IMR-90 (cell line): ENCODE data around the gene YPEL2. TPM values are rescaled to one million over a fixed set of nuclear protein-coding genes. Genes with fewer than 3 reads are reported as not detected.

Experiments
- ATAC-seq: fragments of 200-7000 bp; cut with Tn5 transposase; 2 replicates; pipeline ENCODE4 v1.9.1; 2020; ENCODE audit warnings: low read depth, mild to moderate bottlenecking, moderate library complexity
- BruUV-seq: library from RNA; stranded (reverse); fragments of 400-500 nt; replicated peaks from 2 replicates; lab custom pipeline; 2021; lab: Mats Ljungman, UMichigan
- CTCF ChIA-PET: fragments of 300-600 bp; formaldehyde crosslinking; extraction: SDS; loops from one replicate; lab custom pipeline; 2021; ENCODE audit warnings: antibody characterized with exemption; lab: Yijun Ruan, JAX
- POLR2A ChIA-PET: fragments of 300-600 bp; sonication (Branson Sonifier 250); formaldehyde crosslinking; loops from one replicate; lab custom pipeline; 2022; ENCODE audit warnings: antibody characterized with exemption; ENCODE audit not compliant: unreplicated experiment; lab: Charles Lee
- DNase-seq: peaks from one replicate; pipeline ENCODE4 v3.0.0; 2013
- H2AFZ ChIP-seq: replicated peaks from 2 replicates; pipeline ENCODE3; 2013; ENCODE audit warnings: low read length, mild to moderate bottlenecking; ENCODE audit not compliant: poor library complexity
- H2AK5ac ChIP-seq: 2 replicates; pipeline ENCODE4 v1.6.1; 2013; ENCODE audit warnings: low read depth, low read length, inconsistent platforms
- H2AK9ac ChIP-seq: replicated peaks from 2 replicates; pipeline ENCODE3; 2013; ENCODE audit warnings: mild to moderate bottlenecking, low read depth, low read length, moderate library complexity; ENCODE audit not compliant: poor library complexity
- H2BK120ac ChIP-seq: 2 replicates; pipeline ENCODE4 v1.6.1; 2013; ENCODE audit warnings: low read depth, low read length, inconsistent platforms
- H2BK15ac ChIP-seq: 3 replicates; pipeline ENCODE4 v1.6.1; 2013; ENCODE audit warnings: low read depth, low read length, inconsistent platforms
- H2BK20ac ChIP-seq: 2 replicates; pipeline ENCODE4 v1.6.1; 2013; ENCODE audit warnings: low read depth, mild to moderate bottlenecking, inconsistent platforms, low read length, moderate library complexity
- H2BK5ac ChIP-seq: 2 replicates; pipeline ENCODE4 v1.6.1; 2013; ENCODE audit warnings: mild to moderate bottlenecking, low read depth, low read length, inconsistent platforms; ENCODE audit not compliant: poor library complexity, severe bottlenecking
- H3K14ac ChIP-seq: replicated peaks from 2 replicates; pipeline ENCODE4 v1.6.1; 2013; ENCODE audit warnings: low read depth, low read length, inconsistent platforms
- H3K18ac ChIP-seq: 2 replicates; pipeline ENCODE4 v1.6.1; 2013; ENCODE audit warnings: low read depth, low read length, control low read depth
- H3K23ac ChIP-seq: 2 replicates; pipeline ENCODE4 v1.6.1; 2013; ENCODE audit warnings: low read depth, low read length, inconsistent platforms
- H3K27ac ChIP-seq: 2 replicates; pipeline ENCODE4 v1.5.1; 2013; ENCODE audit warnings: mild to moderate bottlenecking, control low read depth, low read length; ENCODE audit not compliant: insufficient read depth
- H3K27me3 ChIP-seq: 2 replicates; pipeline ENCODE4 v1.6.1; 2013; ENCODE audit warnings: low read length; ENCODE audit not compliant: control insufficient read depth, insufficient read depth
- H3K36me3 ChIP-seq: 2 replicates; pipeline ENCODE4 v1.6.1; 2013; ENCODE audit warnings: low read length, mixed read lengths; ENCODE audit not compliant: control insufficient read depth, insufficient read depth
- H3K4ac ChIP-seq: 2 replicates; pipeline ENCODE4 v1.6.1; 2013; ENCODE audit warnings: low read depth, low read length, inconsistent platforms
- H3K4me1 ChIP-seq: 2 replicates; pipeline ENCODE4 v1.6.1; 2013; ENCODE audit warnings: low read length, mixed read lengths; ENCODE audit not compliant: control insufficient read depth, insufficient read depth
- H3K4me2 ChIP-seq: 2 replicates; pipeline ENCODE4 v1.6.1; 2013; ENCODE audit warnings: low read depth, mild to moderate bottlenecking, control low read depth, low read length, moderate library complexity
- H3K4me3 ChIP-seq: 2 replicates; pipeline ENCODE4 v1.5.1; 2013; ENCODE audit warnings: low read depth, mild to moderate bottlenecking, control low read depth, low read length, moderate library complexity; ENCODE audit not compliant: insufficient read depth
- H3K56ac ChIP-seq: 2 replicates; pipeline ENCODE4 v1.6.1; 2013; ENCODE audit warnings: low read length, inconsistent platforms; ENCODE audit not compliant: insufficient read depth; ENCODE audit errors: extremely low read depth
- H3K79me1 ChIP-seq, 2 experiments: 2 replicates each; pipeline ENCODE4 v1.6.1; 2013; ENCODE audit warnings: low read length in 2 of 2, inconsistent platforms in 1 of 2, low read depth in 1 of 2
- H3K9ac ChIP-seq: 2 replicates; pipeline ENCODE4 v1.6.1; 2013; ENCODE audit warnings: low read depth, low read length, control low read depth
- H3K9me1 ChIP-seq: 2 replicates; pipeline ENCODE4 v1.6.1; 2013; ENCODE audit warnings: low read length, inconsistent platforms; ENCODE audit not compliant: insufficient read depth
- H3K9me3 ChIP-seq: 2 replicates; pipeline ENCODE4 v1.6.1; 2013; ENCODE audit warnings: low read length; ENCODE audit not compliant: control insufficient read depth, insufficient read depth
- H4K20me1 ChIP-seq: 2 replicates; pipeline ENCODE4 v1.6.1; 2013; ENCODE audit warnings: low read length, inconsistent platforms; ENCODE audit not compliant: insufficient read depth
- H4K5ac ChIP-seq: 2 replicates; pipeline ENCODE4 v1.6.1; 2013; ENCODE audit warnings: mild to moderate bottlenecking, low read depth, low read length, control low read depth
- H4K8ac ChIP-seq, 2 experiments: 2 replicates each; pipeline ENCODE4 v1.6.1; 2013; ENCODE audit warnings: low read depth in 2 of 2, low read length in 2 of 2, control low read depth in 1 of 2, inconsistent platforms in 1 of 2
- H4K91ac ChIP-seq: 2 replicates; pipeline ENCODE4 v1.6.1; 2013; ENCODE audit warnings: low read depth, low read length, inconsistent platforms; ENCODE audit not compliant: insufficient read depth
- CEBPB ChIP-seq: IDR thresholded peaks from 2 replicates; pipeline ENCODE4 v1.6.1; 2012; ENCODE audit warnings: low read depth, low read length, improper control_type of control experiment
- ELK1 ChIP-seq: fragments of 150-350 bp; IDR thresholded peaks from 2 replicates; pipeline ENCODE4 v1.6.1; 2016; ENCODE audit warnings: low read depth, mild to moderate bottlenecking, low read length, moderate library complexity, borderline replicate concordance
- FOS ChIP-seq: fragments of 150-350 bp; IDR thresholded peaks from 2 replicates; pipeline ENCODE4 v1.6.1; 2016; ENCODE audit warnings: low read depth, low read length
- MAFK ChIP-seq: IDR thresholded peaks from 2 replicates; pipeline ENCODE4 v1.6.1; 2012; ENCODE audit warnings: low read depth, low read length, improper control_type of control experiment
- POLR2A ChIP-seq: IDR thresholded peaks from 2 replicates; pipeline ENCODE4 v1.6.1; 2012; ENCODE audit warnings: mild to moderate bottlenecking, low read depth, low read length
- RAD21 ChIP-seq: IDR thresholded peaks from 2 replicates; pipeline ENCODE4 v1.6.1; 2012; ENCODE audit warnings: low read length, improper control_type of control experiment
- RCOR1 ChIP-seq: IDR thresholded peaks from 2 replicates; pipeline ENCODE4 v1.6.1; 2012; ENCODE audit warnings: mild to moderate bottlenecking, low read length, improper control_type of control experiment; ENCODE audit not compliant: insufficient replicate concordance
- USF2 ChIP-seq: fragments of 150-350 bp; IDR thresholded peaks from 2 replicates; pipeline ENCODE4 v1.6.1; 2017; ENCODE audit warnings: mild to moderate bottlenecking, antibody characterized with exemption, low read length, low read depth
- WGBS, 2 experiments: methylation state at CpG; one replicate each; pipeline versions ENCODE4 v1.1.5 to v1.1.7; 2013; ENCODE audit warnings: missing lambda C conversion rate in 2 of 2; ENCODE audit not compliant: insufficient read length in 1 of 2; ENCODE audit errors: extremely low coverage in 2 of 2; 5-methylcytosine and 5-hydroxymethylcytosine counted together
- dilution Hi-C: fragments of 300-500 bp; cut with HindIII; formaldehyde crosslinking; loops from one replicate; pipeline ENCODE4 v1.14.3; 2018; ENCODE audit warnings: low sequenced_read_pairs; ENCODE audit not compliant: unreplicated experiment
- in situ Hi-C: fragments of 300-500 bp; cut with MboI; formaldehyde crosslinking; loops from 3 replicates; pipeline ENCODE4 v1.14.3; 2019; ENCODE audit warnings: low sequenced_read_pairs, inconsistent platforms, mixed read lengths
- intact Hi-C: fragments of 100-400 bp; cut with micrococcal nuclease; formaldehyde crosslinking; loops from 2 replicates; pipeline ENCODE4 v1.10.0; 2022
- polyA plus RNA-seq, 3 experiments: library from polyadenylated mRNA; depleted of rRNA; stranded (reverse); fragments of >200 nt; gene quantifications; 2 replicates each; pipeline ENCODE4 v1.2.3, GENCODE V29; 2012; ENCODE audit warnings: low replicate concordance in 1 of 3
- total RNA-seq: library from RNA; depleted of rRNA; stranded (reverse); fragments of >200 nt; gene quantifications from 2 replicates; pipeline ENCODE4 v1.2.3, GENCODE V29; 2012

YPEL2 gene
- total and polyA plus RNA-seq, 2 of the 4 experiments (the other 2 are of a cell fraction) = 2.3 to 3.4 TPM

- no CpG with 5 or more reads among the region's 3 CpGs for whole genome bisulfite sequencing, 2 experiments
Observed at GRCh38 chr17:59401274-59401673, 69.8 kb downstream of the YPEL2 start.

More at GRCh38 chr17:59401274-59401673, 69.8 kb downstream of the YPEL2 start:
- H3K4me3 ChIP-seq = no peak overlapping the region
- in situ Hi-C loops (no loop called here), intact Hi-C loops (no loop called here), dilution Hi-C loops (no loop called here)
- H3K14ac ChIP-seq = no peak overlapping the region
- H4K8ac ChIP-seq = no peak overlapping the region
- H2BK20ac ChIP-seq = no peak overlapping the region
- DNase-seq = no peak
- H3K9me1 ChIP-seq = no peaks in the 10 kb centered on the region
- H3K36me3 ChIP-seq = peaks cover 5% of the 10 kb centered on the region; the same call in 1 of the 2 replicates
- H2BK15ac ChIP-seq = no peak overlapping the region
- no peaks in the 10 kb centered on the region for H4K20me1 ChIP-seq
- no peak overlapping the region for H4K91ac ChIP-seq
- CTCF ChIA-PET = no interaction called here
- H3K4me1 ChIP-seq = no peaks in the 10 kb centered on the region
- no peaks in the 10 kb centered on the region for H3K79me1 ChIP-seq
- H3K9me3 ChIP-seq = no peaks in the 10 kb centered on the region
- ATAC-seq = no peak
- no peak overlapping the region for H2AK5ac ChIP-seq
- no peak overlapping the region for H2AK9ac ChIP-seq
- no TSS peak for BruUV-seq
- no peak overlapping the region for H3K9ac ChIP-seq
- H3K4me2 ChIP-seq = no peak overlapping the region
- H2AFZ ChIP-seq = no peak overlapping the region
- H3K23ac ChIP-seq = no peak overlapping the region
- no peaks in the 10 kb centered on the region for H3K27me3 ChIP-seq
- TF ChIP-seq FOS (no peak), RAD21 (no peak), USF2 (no peak), ELK1 (no peak), POLR2A (no peak), MAFK (no peak), CEBPB (no peak), RCOR1 (no peak)
- POLR2A ChIA-PET = no interaction called here
- H3K18ac ChIP-seq = no peak overlapping the region
- no peak overlapping the region for H2BK5ac ChIP-seq
- H3K27ac ChIP-seq = no peak overlapping the region
- H2BK120ac ChIP-seq = no peak overlapping the region
- H3K4ac ChIP-seq = no peak overlapping the region
- H4K5ac ChIP-seq = no peak overlapping the region
- H3K56ac ChIP-seq = no peak overlapping the region
